Stimulated activated CD4-positive, alpha-beta T cell treated with anti-CD3 and anti-CD28 coated beads, Interleukin-15, amount 100 ng/mL, for 1 hour (primary cell): ENCODE measurements around the gene CMIP.

ENCODE experiments used
- DNase-seq, 2 donors: peaks; one replicate each; pipeline ENCODE4 v3.0.0-alpha.2; 2020; ENCODE audit warnings: low read depth in 1 of 2, low spot score in 1 of 2

The CMIP gene

DNA sequence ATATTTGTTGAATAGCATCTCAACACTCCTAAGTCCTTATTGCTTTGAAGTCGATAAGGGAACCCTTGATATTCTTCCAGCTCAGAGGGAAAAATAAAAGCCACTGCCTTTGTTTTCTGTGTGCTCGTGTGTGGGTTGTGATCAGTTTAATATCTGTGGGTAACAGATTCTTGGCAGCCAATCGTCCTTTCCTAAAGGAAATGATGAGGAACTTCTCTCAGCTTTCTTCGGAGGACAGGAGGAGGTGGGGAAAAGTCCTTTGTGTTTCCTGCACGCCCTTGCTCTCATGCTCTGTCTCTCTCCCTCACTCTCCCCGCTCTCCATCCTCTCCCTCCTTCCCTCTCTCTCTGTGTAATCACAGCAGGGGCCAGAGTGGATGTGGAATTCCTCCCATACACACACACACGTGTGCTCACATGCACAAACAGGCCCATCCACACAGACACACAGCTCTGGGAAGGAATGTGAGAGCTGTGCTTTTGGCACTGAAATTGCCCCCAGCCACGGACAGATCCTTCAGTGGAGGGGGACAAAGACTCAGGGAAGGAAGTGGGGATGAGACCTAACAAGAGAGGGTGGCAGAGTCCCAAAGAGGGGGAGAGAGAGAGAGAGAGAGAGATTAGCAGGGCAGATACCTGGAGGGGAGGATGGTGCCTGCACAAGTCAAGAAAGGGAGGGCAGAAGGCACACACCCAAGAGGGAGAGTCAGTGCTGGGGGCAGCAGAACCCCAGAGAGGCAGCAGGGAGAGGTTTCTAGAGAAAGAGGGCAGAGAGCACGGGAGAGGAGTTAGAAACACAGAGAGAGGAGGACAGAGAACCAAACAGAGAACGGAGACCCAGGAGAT lies 250.9 kb downstream of the CMIP start:
- no peak for DNase-seq

DNA sequence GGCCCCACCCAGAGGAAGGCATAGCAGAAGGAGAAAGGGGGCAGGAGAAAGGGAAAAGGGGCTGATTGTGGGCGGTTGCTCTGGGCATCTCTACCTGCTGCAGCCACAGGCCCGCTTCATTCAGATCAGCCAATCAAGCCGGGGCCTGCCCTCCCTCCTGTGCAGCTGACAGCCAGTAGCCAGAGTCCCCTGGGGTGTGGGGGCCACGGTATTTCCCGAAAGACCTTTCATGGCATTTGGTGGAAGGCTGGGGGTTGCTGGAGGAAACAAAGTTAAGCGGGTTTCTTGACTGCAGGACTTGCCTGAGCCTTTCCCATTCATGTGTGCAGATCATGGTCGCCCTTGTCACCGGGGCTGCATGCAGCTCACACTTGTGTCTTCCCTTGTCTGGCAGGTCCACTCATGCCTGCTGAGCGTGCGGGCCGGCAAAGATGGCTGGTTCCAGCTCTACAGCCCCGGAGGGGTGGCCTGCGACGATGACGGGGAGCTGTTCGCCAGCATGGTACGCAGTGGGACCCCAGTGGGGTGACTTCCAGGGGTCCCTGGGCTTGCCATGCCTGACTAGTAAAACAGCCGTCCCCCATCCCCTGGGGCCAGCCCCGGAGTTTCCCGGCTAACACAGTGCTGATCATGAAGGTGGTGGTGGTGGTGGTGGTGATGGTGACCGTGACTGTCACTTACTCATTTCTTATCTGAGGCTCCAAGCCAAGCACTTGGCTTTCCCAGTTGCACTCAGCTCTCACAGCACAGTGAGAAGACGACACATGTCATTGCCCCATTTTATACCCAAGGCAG lies 251.8 kb downstream of the CMIP start:
- DNase-seq, result no peak

DNA sequence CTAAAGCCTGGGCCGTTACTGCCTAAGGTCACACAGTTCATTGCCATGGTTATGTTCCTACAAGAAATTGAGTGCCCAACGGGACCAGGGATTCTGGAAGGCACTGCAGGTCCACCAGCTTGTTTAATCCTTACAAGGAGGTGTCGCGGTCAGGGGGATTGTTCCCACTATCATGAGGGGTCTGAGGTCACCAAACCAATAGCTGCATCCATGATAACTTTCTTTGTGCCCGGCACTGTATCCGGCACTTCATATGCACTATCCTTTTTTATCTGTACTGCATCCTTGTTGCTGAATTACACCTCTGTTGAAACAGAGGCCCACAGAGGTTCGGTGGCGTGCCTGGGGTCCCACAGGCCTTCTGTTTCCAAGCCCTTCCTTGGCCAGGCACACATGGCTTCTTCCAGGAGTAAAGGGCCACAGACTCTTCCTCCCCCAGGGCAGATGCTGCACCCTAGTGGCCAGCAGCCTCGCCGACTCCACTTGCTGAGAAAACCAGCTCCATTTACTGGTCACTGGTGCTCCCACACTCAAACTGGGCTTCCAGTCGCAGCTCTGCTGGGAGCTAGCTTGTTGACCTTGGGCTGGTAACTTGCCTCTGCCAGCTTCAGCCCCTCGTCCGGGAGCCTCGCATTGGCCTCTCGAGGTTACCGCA lies 252.5 kb downstream of the CMIP start:
- peak in 1 of 2 donors; percentile 11 for DNase-seq

DNA sequence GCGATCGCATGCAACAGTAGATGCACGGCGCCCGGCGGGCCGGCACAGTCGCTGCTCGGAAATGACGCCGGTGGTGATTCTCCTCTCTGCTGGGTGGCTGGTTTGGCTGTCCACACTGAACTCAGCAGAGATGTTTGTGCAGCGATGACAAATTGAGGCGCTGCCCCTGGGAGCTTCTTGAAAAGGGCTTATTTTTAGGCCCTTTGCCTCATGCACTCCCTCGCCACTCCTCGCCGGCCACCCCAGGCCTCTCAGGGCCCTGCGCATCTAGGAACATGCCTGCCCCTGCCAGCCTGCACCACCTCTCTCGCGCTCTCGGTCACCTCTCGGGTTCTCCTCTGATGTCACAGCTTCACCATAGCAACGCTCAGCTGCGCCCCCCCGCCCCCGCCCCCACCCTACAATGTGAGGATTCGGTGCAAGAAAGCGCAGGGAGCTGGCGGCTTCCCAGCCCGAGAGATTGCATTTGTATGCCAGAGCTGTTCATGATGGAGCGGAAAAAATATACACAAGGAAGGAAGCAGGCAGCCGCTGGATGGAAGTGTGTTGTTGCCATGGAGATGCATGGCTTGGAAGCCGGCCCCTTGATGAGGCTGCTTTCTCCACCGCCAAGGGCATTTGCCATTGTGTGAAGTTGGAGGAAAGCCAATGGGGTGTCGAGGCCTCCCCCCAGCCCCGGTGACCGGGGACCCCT lies 253.2 kb downstream of the CMIP start:
- DNase-seq, result no peak

DNA sequence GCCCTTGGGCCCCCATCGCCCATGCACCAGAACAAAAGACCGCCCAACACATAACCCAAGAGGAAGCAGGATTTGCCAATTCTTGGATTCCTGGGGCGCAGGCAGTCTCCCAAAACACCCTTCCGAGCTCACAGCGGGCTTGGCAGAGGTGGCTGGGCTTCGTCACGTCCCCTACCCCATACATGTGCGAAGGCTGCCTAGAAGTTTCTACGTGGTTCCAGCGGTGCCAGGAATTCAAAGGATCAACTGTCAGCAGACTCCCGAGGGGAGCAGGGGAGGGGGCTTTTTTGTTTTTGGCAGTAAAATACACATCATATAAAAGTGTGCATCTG lies 253.7 kb downstream of the CMIP start:
- no peak for DNase-seq

DNA sequence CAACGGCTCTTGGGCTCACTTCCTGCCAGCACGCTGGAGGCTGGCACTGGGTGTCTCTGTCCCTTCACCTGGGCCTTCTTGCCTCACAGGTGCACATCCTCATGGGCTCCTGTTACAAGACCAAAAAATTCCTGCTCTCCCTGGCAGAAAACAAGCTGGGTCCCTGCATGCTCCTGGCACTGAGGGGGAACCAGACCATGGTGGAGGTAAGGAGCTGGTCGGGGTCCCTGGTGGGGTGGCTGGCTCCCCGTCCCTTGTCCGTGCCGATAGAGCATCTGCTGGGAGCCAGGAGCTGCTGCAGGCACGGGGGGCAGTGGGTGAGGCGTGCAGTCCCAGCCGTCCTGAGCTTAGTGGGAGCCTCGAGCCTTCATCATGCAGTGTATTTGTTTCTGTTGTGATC lies 255.0 kb downstream of the CMIP start:
- no peak for DNase-seq

DNA sequence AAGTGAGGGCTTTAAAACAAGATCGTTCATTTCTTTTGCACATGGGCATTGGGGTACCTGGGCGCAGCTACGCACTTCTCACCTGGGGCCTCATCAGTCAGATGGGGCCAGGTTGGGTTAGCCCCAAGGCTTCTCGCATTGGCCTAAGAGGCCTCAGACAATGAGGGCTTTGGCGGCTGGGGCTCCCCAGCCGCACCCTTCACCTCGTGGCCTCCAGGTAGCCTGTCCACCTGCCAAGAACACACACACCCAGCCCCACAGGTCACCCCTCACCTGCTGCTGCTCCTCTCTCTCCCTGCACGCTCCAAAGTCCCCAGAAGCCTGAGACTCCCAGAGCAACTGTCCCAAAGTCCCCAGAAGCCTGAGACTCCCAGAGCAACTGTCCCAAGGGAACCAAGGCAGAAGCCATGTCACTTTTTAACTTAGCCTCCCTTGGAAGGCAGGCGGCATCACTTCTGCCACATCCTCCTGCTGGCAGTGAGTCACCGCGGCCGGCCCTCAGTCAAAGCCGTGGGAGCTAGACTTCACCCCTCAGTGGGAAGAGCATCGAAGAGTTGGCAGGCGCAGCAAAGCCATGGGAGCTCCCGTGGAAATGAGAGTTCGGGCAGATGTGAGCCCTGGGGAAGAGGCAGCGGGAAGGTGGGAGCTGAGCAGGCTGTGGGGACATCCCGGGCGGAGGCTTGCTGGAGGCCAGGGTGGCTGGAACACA lies 255.6 kb downstream of the CMIP start:
- DNase-seq, result no peak

DNA sequence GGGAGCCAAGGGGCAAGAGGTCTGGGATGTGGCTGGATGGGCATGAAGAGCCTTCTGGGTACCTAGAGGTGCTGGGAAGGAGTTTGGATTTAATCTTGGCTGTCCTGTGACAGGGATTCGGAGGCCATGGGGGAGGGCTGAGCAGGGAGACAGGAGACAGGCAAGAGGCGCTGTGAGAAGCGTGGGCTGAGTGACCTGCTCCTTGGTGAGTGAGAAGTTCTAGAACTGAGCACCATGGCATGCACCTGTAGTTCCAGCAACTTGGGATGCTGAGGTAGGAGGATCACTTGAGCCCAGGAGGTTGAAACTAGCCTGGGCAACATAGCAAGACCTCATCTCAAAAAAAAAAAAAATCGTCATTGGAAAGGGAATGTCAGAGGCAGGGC lies 256.2 kb downstream of the CMIP start:
- no peak for DNase-seq

DNA sequence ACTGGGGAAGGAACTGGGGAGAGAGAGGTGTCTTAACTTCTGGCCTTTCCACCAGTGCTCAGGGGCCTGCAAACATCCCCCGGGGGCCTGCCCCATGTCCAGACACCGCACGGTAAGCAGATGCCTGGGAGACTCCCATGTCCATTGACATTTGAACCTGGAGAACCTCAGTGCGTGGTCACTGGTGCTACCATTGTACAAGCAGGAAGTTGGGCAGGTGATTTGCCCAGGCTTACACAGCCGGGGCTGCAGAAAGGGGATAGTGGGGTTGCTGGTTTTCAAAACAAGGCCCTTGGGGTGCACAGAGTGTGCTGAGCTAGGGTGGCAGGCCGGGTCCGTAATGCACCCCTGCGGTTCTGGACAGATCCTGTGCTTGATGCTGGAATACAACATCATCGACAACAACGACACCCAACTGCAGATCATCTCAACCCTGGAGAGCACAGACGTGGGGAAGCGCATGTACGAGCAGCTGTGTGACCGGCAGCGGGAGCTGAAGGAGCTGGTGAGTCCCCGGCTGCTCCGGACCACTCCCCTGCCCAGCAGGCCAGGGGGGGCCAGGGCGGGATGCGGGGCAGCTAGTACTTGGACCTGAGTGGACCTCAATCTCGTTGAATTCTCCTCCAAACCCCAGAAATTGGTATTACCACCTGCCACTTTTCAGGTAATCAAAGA lies 256.8 kb downstream of the CMIP start:
- no peak for DNase-seq

DNA sequence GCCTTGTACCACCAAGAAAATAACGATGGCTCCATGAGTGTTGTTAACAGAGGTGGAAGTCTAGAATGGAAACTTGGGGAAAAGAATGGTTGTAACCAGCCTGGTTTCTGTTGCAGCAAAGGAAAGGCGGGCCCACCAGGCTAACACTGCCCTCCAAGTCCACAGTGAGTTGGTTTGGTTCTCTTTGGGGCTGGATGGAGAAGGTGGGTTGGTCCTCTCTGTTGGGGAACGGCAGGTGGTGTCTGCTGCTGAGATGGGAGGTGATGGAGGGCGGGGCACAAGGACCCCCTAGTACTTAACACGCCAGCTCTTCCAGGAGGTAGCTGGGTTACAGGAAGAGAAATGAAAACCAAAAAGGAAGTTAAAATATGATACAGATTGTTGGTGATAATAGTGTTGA lies 257.9 kb downstream of the CMIP start:
- DNase-seq, result no peak

DNA sequence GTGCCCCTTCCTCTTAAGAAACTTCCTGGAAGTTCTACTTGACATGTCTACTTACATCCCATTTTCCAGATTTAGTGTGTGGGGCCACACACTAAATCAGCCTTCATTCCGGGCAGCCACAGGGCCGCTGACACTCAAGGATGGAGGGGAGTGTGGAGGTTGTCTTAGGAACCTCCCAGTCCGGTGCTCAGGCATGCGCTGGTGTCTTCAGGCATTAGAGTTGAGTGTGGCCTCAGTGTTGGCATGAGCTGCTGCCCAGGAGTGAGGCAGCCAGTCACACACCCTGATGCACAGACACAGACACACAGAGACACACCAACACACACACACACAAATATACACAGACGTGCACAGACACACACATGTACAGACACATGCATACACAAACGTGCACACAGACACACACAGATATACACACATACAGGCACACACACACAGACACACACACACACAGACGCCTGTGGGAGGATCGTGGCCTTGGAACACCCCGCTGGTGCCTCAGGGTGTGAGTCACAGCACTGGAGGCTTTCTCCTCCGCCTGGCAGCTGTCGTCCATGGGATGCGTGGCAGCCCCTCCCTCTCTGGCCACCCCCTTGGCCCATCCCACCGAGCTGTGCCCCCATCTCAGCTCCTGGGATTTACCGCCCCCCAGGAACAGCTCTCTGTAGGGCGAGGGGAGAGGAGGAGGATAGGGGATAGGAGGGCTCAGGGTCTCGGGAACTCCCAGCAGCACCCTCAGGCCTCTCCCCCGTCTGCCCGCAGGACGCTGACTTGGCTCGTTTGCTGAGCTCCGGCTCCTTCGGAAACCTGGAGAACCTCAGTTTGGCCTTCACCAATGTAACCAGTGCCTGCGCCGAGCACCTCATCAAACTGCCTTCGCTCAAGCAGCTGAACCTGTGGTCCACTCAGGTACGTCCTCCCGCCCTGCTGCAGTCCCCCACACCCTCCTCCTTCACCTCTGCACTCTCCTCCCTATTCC lies 258.9 kb downstream of the CMIP start:
- DNase-seq, result no peak

DNA sequence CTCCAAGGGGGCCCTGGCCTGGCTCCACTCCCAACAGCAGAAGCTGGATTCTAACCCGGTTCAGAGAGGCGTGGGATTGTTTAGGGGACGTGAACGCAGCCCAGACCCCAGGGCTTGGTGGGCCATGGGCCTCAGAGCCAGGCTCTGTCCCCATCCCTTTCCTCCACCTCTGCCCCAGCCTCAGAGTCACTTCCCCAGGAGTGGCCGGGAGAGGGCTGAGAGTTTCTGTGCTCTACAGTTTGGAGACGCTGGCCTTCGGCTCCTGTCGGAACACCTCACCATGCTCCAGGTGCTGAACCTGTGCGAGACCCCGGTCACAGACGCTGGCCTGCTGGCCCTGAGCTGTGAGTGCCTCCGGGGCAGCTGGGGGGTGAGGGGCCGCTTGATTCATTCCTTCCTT lies 260.7 kb downstream of the CMIP start:
- no peak for DNase-seq

DNA sequence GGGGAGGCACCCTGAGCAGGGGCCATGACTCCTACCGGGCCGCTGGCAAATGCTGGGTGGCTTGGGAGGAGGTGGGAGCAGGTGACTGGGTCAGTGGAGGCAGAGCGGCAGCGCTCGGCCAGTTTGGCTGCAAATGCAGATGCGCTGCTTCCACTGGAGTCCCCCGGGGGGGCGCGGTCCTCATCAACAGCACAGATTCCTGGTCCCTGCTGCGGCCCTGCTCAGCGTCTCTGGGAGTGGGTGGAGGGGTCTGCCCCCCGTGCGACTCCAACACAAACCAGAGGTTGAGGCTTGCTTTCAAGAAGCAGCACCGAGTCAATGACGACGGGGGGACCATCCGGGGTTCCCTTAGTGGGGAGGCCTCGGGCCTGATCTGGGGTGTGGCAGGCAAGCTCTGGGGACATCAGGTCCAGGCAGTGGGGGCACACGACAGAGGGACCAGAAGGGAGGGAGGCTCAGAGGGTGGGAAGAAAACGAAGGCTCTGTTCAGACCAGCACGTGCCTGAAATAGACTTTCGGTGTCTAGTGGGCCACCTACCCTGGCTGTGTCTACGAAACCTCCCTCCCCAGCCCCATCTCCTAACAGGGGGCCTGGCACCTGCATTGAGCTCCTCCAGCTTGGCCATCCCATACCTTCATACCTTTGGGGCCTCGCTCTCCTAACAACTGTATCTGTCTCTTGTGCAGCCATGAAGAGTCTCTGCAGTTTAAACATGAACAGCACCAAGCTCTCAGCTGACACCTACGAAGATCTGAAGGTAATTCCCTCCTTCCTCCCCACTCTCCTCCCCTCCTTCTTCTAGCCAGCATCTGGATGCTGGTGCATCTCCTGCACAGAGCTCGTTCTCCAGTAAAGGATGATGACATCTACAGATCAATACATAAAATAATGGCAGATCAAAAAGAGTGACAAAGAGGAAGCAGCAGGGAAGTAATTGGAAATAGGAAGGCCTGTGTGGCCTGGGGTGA lies 262.0 kb downstream of the CMIP start:
- DNase-seq, result no peak

DNA sequence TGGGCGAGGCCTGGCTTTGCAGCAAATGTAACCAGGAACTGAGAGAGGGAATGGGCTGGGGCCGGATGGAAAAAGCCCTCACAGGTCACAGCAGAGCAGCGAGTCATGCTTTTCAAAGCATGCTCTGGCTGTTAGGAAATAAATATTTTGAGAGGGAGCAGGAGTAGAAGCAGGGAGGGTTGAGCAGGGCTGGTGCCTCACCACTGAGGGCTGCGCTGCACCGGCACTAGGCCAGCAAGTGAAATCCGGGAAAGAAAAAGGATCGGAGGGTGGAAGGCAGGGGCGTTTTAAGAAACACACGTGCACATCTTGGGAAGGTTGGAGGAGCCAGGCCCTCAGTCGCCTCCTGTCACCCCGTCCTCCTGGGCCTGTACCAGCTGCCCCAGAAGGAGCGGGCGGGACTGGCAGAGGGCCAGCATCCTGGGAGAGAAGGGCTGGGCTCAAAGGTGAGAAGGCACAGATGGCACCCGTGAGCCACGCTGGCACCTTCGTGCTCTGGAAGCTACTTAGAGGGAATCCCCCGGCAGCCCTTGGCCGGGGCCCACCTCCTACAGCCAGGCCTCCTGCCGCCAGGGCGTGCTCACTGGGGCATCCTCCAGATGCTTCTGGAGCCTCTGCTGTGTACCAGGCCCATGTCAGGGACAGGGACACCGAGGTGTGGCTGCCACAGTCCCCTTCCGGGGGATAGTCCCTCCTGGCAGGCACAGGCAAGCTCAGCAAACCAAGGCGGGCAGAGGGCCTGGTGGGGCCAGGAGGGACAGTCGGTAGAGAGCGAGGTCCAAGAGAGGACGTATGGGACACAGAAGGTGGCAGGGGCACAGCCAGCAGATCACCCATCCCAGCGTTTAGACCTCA lies 263.0 kb downstream of the CMIP start:
- DNase-seq, result no peak

DNA sequence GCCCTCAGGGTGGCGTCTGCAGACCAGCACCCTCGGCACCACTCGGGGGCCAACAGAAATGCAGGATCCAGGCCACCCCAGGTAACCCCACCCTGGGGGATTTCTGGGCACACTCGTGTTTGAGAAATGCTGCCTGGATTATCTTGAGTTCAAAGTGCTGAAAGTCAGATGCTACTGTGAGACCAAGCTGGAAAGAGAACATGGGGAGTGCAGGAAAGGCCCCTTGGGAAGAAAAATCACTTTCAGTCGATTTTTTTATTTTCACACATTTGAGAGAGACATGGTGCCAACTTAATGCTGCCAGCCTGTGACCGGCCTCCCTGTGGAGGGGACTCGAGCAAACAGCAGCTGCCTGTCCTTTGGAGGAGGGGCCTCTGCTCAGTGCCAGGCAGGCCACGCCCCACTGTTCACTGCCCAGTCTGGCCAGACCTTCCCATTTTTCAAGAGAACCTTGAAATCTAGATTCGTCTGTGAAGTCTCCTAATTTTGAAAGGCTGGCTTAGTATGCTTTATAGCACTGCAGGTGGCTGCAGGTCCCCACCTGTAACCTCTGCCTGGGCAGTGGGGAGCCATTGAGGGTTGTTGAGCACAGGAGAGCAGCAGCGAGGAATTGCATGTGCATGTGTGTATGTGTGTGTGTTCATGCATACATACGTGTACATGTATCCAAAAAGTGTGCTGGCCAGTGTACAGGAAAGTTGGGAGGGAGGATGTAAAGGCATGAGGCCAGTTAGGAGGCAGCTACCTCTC lies 263.8 kb downstream of the CMIP start:
- no peak for DNase-seq
